ENCODE measurements around the gene SOHLH1. TPM values are rescaled to one million over a fixed set of nuclear protein-coding genes. Genes with fewer than 3 reads are reported as not detected.

Gene SOHLH1
- total RNA-seq, 1 donor from 2014 or later: 0.18 TPM

GRCh38 chr9:135647884-135648283 lies 51.4 kb downstream of the SOHLH1 start:
- H3K27ac Mint-ChIP-seq (ENCODE audit: unreplicated experiment): no peak overlapping the region
- H3K4me3 Mint-ChIP-seq (ENCODE audit: unreplicated experiment): no peak overlapping the region
- TF ChIP-seq, protein P1, sequence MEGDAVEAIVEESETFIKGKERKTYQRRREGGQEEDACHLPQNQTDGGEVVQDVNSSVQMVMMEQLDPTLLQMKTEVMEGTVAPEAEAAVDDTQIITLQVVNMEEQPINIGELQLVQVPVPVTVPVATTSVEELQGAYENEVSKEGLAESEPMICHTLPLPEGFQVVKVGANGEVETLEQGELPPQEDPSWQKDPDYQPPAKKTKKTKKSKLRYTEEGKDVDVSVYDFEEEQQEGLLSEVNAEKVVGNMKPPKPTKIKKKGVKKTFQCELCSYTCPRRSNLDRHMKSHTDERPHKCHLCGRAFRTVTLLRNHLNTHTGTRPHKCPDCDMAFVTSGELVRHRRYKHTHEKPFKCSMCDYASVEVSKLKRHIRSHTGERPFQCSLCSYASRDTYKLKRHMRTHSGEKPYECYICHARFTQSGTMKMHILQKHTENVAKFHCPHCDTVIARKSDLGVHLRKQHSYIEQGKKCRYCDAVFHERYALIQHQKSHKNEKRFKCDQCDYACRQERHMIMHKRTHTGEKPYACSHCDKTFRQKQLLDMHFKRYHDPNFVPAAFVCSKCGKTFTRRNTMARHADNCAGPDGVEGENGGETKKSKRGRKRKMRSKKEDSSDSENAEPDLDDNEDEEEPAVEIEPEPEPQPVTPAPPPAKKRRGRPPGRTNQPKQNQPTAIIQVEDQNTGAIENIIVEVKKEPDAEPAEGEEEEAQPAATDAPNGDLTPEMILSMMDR (IDR thresholded peaks at IDR 0.05; ENCODE audit: unreplicated experiment): no peak
- DNase-seq (ENCODE audit: low spot score): no peak
- peaks cover 8% of the 10 kb centered on the region for H3K36me3 Mint-ChIP-seq (ENCODE audit: low read depth, unreplicated experiment)
- H3K9me3 Mint-ChIP-seq (ENCODE audit: unreplicated experiment): peaks cover 21% of the 10 kb centered on the region
- no peaks in the 10 kb centered on the region for H3K4me1 Mint-ChIP-seq (ENCODE audit: unreplicated experiment)
- H3K27me3 Mint-ChIP-seq (ENCODE audit: unreplicated experiment): no peaks in the 10 kb centered on the region

DNA sequence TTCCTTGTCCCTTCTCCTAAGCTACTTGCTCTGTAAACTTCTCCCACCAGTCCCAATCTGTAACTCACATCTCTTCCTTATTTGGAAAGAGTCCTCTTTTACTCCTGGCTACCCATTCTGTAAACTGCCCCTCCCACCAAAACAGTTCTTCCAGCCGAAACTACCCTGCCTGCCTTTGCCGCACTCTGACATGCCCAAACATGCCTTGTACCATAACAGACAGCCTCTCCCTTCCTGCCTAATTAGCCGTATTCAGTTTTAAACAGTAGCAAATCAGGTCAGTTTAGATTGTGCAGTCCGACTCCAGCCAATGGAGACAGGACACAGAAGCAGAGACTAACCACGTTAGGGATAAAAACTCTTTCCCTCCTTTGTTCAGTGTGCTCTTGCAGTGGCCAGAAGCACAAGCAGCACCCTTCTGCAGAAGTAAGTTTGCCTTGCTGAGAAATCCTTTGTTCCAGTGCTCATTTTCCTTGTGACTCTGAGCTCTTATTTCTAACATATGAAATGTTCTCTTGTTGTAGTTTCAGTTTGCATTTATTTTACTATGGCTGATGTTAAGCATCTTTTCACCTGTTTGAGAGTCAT lies 54.6 kb downstream of the SOHLH1 start:
- TF ChIP-seq, protein P1 (IDR thresholded peaks at IDR 0.05; ENCODE audit: unreplicated experiment): no peak
- peaks cover 21% of the 10 kb centered on the region for H3K9me3 Mint-ChIP-seq (ENCODE audit: unreplicated experiment)
- no peak overlapping the region for H3K4me3 Mint-ChIP-seq (ENCODE audit: unreplicated experiment)
- H3K36me3 Mint-ChIP-seq (ENCODE audit: low read depth, unreplicated experiment): peaks cover 11% of the 10 kb centered on the region
- H3K4me1 Mint-ChIP-seq (ENCODE audit: unreplicated experiment): no peaks in the 10 kb centered on the region
- peak overlapping the region; percentile 57 for H3K27ac Mint-ChIP-seq (ENCODE audit: unreplicated experiment)
- no peak for DNase-seq (ENCODE audit: low spot score)
- no peaks in the 10 kb centered on the region for H3K27me3 Mint-ChIP-seq (ENCODE audit: unreplicated experiment)

Other genes starting within 250 kb of the SOHLH1 start
- gene PPP1R26, start 219.7 kb downstream of the SOHLH1 start, total RNA-seq (ENCODE audit: unreplicated experiment): 21.5 TPM
- gene MRPS2, start 198.8 kb downstream of the SOHLH1 start, total RNA-seq (ENCODE audit: unreplicated experiment): 42.8 TPM
- gene LCN1, start 178.0 kb downstream of the SOHLH1 start, total RNA-seq (ENCODE audit: unreplicated experiment): not detected
- gene OBP2A, start 153.4 kb downstream of the SOHLH1 start, total RNA-seq (ENCODE audit: unreplicated experiment): not detected
- not detected for gene PAEP, start 137.7 kb downstream of the SOHLH1 start, total RNA-seq (ENCODE audit: unreplicated experiment)
- not detected for gene GLT6D1, start 59.9 kb downstream of the SOHLH1 start, total RNA-seq (ENCODE audit: unreplicated experiment)
- not detected for gene LCN9, start 36.2 kb downstream of the SOHLH1 start, total RNA-seq (ENCODE audit: unreplicated experiment)
- gene KCNT1, start 2.7 kb upstream of the SOHLH1 start, total RNA-seq (ENCODE audit: unreplicated experiment): not detected
- gene CAMSAP1, start 208.1 kb upstream of the SOHLH1 start, total RNA-seq (ENCODE audit: unreplicated experiment): 44.7 TPM

Measured in endothelial cell (in vitro differentiated cells).